ENCODE data around the gene KCNQ1. TPM values are rescaled to one million over a fixed set of nuclear protein-coding genes. Genes with fewer than 3 reads are reported as not detected.
A peak's percentile ranks its signal among the peaks of the same experiment; 100 is the strongest.

Gene KCNQ1
- total RNA-seq, 1 experiment from 2014 or later, result 10.7 TPM

- no TSS peak for BruUV-seq (replicated peaks)
- Histone ChIP-seq H3K9ac (ENCODE audit: low read length) (no peak overlapping the region), H3K9me2 (ENCODE audit: insufficient read depth) (no peaks in the 10 kb centered on the region), H3K27ac (ENCODE audit: low read depth, low read length) (no peak overlapping the region), H2AFZ (ENCODE audit: low read depth, low read length, poor library complexity, severe bottlenecking) (no peak overlapping the region), H3K36me3 (ENCODE audit: control insufficient read depth in 1 of 2, insufficient read depth in 2 of 2, low read length in 2 of 2) (no peaks in the 10 kb centered on the region), H3K4me3 (replicated peaks in 1 of 2; ENCODE audit: low read depth in 1 of 2, low read length in 2 of 2) (no peak overlapping the region), H3K4me2 (ENCODE audit: low read length) (no peak overlapping the region), H3K27me3 (ENCODE audit: insufficient read depth, low read length) (no peaks in the 10 kb centered on the region), H3K9me3 (ENCODE audit: control insufficient read depth in 1 of 2, insufficient read depth in 1 of 2, low read depth in 1 of 2, low read length in 2 of 2) (no peaks in the 10 kb centered on the region), H3K4me1 (ENCODE audit: control insufficient read depth in 1 of 2, insufficient read depth in 2 of 2, low read length in 2 of 2) (no peaks in the 10 kb centered on the region; a peak in 1 of 4 replicates), H4K20me1 (ENCODE audit: insufficient read depth) (no peaks in the 10 kb centered on the region), H3K79me2 (ENCODE audit: insufficient read depth, low read length) (no peaks in the 10 kb centered on the region)
- DNase-seq (ENCODE audit: low read depth, low spot score) (no peak), ATAC-seq (no peak)
- TF ChIP-seq ZNF274 (IDR thresholded peaks at IDR 0.05; ENCODE audit: low read depth, low read length) (no peak), CBX3 (IDR thresholded peaks at IDR 0.05; ENCODE audit: low read depth) (no peak), TCF7L2 (IDR thresholded peaks at IDR 0.05; ENCODE audit: borderline replicate concordance, extremely low read depth, insufficient read depth, insufficient read length) (no peak), CTCF (IDR thresholded peaks at IDR 0.05 in 2 of 3, conservative IDR thresholded peaks at IDR 0.05 in 1 of 3; ENCODE audit: borderline replicate concordance in 1 of 3, insufficient read depth in 1 of 3, low read depth in 2 of 3, low read length in 2 of 3) (peak in 1 of 3 experiments; percentile 19; a peak in 2 of 6 replicates), RAD21 (IDR thresholded peaks at IDR 0.05; ENCODE audit: low read depth) (peak; percentile 41; the same call in 1 of the 2 replicates)
- ChIA-PET CTCF (no interaction called here), POLR2A (no interaction called here), RAD21 (ENCODE audit: low non-redundant PET in 1 of 2, low total read pairs in 2 of 2, uncharacterized antibody in 2 of 2, unreplicated experiment in 2 of 2) (no interaction called here)
- intact Hi-C loops (cut with micrococcal nuclease), result no loop called here
Measured at GRCh38 chr11:2566223-2567025, 121.6 kb downstream of the KCNQ1 start.
